Measurements from ENCODE around the gene CELA3B.

GRCh38 chr1:21930080-21930571, 46.7 kb upstream of the CELA3B start:
- TF ChIP-seq POLR2A (IDR thresholded peaks at IDR 0.05), result no peak
- no peak for TF ChIP-seq CTCF (IDR thresholded peaks at IDR 0.05)

All from thyroid gland (tissue), 4 donors.